ENCODE results near the gene MFRP. TPM values are rescaled to one million over a fixed set of nuclear protein-coding genes. Genes with fewer than 3 reads are reported as not detected.

Gene MFRP
- total RNA-seq, 1 experiment from 2014 or later = not detected

- no peak for TF ChIP-seq FOXP4 (CRISPR knock-in tag; IDR thresholded peaks at IDR 0.05)
- no peak for TF ChIP-seq CDX4 (CRISPR knock-in tag; IDR thresholded peaks at IDR 0.05; ENCODE audit: borderline replicate concordance)
- TF ChIP-seq ZNF121 (CRISPR knock-in tag; IDR thresholded peaks at IDR 0.05) = no peak
Observed at GRCh38 chr11:119310682-119311052, 35.8 kb downstream of the MFRP start (continued).

DNA sequence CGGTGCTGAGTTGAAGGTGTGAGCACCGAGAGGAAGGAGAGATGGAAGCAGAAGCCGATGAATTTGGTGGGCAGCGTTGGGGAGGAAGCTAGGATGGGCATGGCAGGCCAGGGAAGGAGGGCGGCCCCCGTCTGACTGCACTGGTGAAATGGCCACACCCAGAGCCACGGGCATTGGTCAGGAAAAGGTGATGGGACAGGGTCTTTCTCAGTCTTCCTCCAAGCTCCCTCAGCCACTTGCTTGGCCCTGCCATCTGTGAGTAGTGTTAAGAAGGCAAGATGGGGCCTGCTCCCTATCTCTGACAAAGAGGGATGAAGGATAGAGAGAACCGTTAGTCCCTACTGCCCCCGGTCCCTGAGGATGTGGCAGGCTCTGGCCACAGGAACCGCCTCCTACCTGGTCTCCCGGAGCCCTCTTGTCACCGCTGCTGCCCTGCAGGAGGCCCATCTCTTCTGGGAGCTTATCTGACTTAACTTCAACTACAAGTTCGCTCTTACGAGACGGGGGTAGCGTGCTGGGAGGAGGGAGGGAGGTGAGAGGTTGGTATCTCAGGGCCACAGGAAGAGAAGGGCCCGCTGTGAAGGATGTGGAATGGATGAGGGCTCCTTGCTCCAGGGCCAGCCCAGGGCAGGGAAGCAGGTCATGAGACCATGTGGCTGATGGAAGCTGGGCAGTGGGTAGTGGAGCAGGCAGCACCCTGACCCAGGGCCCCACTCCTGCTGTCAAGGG lies 36.4 kb downstream of the MFRP start:
- Mint-ChIP-seq H3K27ac (no peak overlapping the region), H3K36me3 (peaks cover 21% of the 10 kb centered on the region), H3K4me3 (no peak overlapping the region), H3K27me3 (ENCODE audit: low read depth) (peaks cover 10% of the 10 kb centered on the region), H3K4me1 (peaks cover 18% of the 10 kb centered on the region), H3K9me3 (no peaks in the 10 kb centered on the region)
- ATAC-seq (no peak), DNase-seq (ENCODE audit: low spot score) (no peak)
- POLR2A ChIA-PET = interaction anchor here (0.6 kb wide), 2 partner anchors 156 to 1239 kb away, joined by 3 read pairs; no protein-coding TSS in a partner anchor
- TF ChIP-seq, protein P1, sequence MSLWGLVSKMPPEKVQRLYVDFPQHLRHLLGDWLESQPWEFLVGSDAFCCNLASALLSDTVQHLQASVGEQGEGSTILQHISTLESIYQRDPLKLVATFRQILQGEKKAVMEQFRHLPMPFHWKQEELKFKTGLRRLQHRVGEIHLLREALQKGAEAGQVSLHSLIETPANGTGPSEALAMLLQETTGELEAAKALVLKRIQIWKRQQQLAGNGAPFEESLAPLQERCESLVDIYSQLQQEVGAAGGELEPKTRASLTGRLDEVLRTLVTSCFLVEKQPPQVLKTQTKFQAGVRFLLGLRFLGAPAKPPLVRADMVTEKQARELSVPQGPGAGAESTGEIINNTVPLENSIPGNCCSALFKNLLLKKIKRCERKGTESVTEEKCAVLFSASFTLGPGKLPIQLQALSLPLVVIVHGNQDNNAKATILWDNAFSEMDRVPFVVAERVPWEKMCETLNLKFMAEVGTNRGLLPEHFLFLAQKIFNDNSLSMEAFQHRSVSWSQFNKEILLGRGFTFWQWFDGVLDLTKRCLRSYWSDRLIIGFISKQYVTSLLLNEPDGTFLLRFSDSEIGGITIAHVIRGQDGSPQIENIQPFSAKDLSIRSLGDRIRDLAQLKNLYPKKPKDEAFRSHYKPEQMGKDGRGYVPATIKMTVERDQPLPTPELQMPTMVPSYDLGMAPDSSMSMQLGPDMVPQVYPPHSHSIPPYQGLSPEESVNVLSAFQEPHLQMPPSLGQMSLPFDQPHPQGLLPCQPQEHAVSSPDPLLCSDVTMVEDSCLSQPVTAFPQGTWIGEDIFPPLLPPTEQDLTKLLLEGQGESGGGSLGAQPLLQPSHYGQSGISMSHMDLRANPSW (CRISPR knock-in tag; conservative IDR thresholded peaks at IDR 0.05; ENCODE audit: low read depth) = no peak
- TF ChIP-seq GTF2I (CRISPR knock-in tag; conservative IDR thresholded peaks at IDR 0.05) (no peak), ESRRA (CRISPR knock-in tag; IDR thresholded peaks at IDR 0.05; ENCODE audit: borderline replicate concordance) (no peak), IRF2 (CRISPR knock-in tag; IDR thresholded peaks at IDR 0.05; ENCODE audit: borderline replicate concordance, low read depth) (no peak), MXD4 (CRISPR knock-in tag; IDR thresholded peaks at IDR 0.05; ENCODE audit: borderline replicate concordance) (no peak), TEAD1 (CRISPR knock-in tag; IDR thresholded peaks at IDR 0.05) (no peak), SMAD3 (CRISPR knock-in tag; IDR thresholded peaks at IDR 0.05; ENCODE audit: borderline replicate concordance) (no peak), E2F4 (CRISPR knock-in tag; IDR thresholded peaks at IDR 0.05; ENCODE audit: borderline replicate concordance, low read depth) (no peak), PRRX2 (CRISPR knock-in tag; IDR thresholded peaks at IDR 0.05) (no peak), ZNF416 (CRISPR knock-in tag; IDR thresholded peaks at IDR 0.05) (no peak), FOXP1 (CRISPR knock-in tag; IDR thresholded peaks at IDR 0.05; ENCODE audit: borderline replicate concordance) (no peak), ELF4 (CRISPR knock-in tag; IDR thresholded peaks at IDR 0.05; ENCODE audit: low read depth) (no peak), ZNF423 (CRISPR knock-in tag; IDR thresholded peaks at IDR 0.05) (no peak), TEAD4 (CRISPR knock-in tag; IDR thresholded peaks at IDR 0.05) (no peak)
- TF ChIP-seq, protein P2, sequence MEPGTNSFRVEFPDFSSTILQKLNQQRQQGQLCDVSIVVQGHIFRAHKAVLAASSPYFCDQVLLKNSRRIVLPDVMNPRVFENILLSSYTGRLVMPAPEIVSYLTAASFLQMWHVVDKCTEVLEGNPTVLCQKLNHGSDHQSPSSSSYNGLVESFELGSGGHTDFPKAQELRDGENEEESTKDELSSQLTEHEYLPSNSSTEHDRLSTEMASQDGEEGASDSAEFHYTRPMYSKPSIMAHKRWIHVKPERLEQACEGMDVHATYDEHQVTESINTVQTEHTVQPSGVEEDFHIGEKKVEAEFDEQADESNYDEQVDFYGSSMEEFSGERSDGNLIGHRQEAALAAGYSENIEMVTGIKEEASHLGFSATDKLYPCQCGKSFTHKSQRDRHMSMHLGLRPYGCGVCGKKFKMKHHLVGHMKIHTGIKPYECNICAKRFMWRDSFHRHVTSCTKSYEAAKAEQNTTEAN (CRISPR knock-in tag; IDR thresholded peaks at IDR 0.05) = no peak
- CTCF ChIA-PET = interaction anchor here (1.2 to 1.5 kb wide), 3 partner anchors 11 to 165 kb away, joined by 3 to 7 read pairs (median 4); no protein-coding TSS in a partner anchor
